ENCODE results near the gene MSLN. TPM values are rescaled to one million over a fixed set of nuclear protein-coding genes. Genes with fewer than 3 reads are reported as not detected.
"Not testable (repeated sequence)": the region's sequence is repeated elsewhere in the genome, so short reads cannot be mapped to it uniquely, and the experiment has no call there.

MSLN gene
- total RNA-seq (2021; fragmentation: NEBNext Ultra II Directional; extraction: Animal tissue kit (Norgen Biotek cat#: 25700)), result under 1 TPM; 0.17 to 0.61 (median 0.36) TPM
- long read RNA-seq, result 0 reads

DNA sequence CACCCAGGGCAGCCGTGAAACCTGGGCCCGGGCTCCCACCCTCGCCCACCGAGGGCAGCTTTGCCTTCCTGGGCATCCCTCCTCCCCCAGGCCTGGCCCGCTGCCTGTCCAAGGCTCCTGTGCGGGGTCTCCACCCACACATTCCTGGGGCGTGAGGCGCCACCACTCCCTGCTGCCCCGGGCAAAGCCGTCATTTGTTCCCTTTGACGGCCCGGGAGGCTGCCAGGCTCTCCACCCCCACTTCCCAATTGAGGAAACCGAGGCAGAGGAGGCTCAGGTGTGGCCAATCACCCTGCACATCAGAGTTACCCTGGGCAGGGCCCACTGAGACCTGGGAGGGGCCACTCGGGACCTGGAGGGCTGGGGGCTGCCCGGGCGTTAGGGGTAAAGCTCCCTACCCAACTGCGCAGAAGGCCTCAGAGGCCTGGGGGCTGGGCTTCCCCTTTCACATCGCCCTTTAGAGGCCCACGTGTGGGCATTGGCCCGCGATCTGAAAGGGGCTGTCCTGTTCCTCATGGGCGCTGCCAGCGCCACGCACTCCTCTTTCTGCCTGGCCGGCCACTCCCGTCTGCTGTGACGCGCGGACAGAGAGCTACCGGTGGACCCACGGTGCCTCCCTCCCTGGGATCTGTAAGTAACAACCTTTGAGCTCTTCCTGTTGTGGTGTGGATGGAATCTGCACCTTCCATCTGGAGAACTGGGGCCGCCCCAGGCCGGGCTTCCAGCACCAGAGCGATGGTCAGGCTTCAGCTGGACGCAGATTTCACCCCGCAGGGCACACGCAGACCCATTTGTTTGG, at the start of gene MSLN:
MSLN (plus strand) TSS at position 190 of the 799 bp plus-strand sequence. CDS start 1,947 bp downstream, outside the sequence.
- TF ChIP-seq, protein P1, sequence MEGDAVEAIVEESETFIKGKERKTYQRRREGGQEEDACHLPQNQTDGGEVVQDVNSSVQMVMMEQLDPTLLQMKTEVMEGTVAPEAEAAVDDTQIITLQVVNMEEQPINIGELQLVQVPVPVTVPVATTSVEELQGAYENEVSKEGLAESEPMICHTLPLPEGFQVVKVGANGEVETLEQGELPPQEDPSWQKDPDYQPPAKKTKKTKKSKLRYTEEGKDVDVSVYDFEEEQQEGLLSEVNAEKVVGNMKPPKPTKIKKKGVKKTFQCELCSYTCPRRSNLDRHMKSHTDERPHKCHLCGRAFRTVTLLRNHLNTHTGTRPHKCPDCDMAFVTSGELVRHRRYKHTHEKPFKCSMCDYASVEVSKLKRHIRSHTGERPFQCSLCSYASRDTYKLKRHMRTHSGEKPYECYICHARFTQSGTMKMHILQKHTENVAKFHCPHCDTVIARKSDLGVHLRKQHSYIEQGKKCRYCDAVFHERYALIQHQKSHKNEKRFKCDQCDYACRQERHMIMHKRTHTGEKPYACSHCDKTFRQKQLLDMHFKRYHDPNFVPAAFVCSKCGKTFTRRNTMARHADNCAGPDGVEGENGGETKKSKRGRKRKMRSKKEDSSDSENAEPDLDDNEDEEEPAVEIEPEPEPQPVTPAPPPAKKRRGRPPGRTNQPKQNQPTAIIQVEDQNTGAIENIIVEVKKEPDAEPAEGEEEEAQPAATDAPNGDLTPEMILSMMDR (IDR thresholded peaks at IDR 0.05), result no peak
- H3K4me3 Mint-ChIP-seq, result no peak within 1 kb of the TSS
- H3K4me1 Mint-ChIP-seq (ENCODE audit: low read depth), result no peaks in the 10 kb centered on the region; the same call in 1 of the 2 replicates
- no peak for DNase-seq
- no peaks in the 10 kb centered on the region for H3K9me3 Mint-ChIP-seq
- H3K36me3 Mint-ChIP-seq (ENCODE audit: low read depth), result peaks cover 5% of the 10 kb centered on the region; the same call in 1 of the 2 replicates
- no peak within 1 kb of the TSS for H3K27ac Mint-ChIP-seq
- H3K27me3 Mint-ChIP-seq (ENCODE audit: insufficient read depth), result peaks cover 8% of the 10 kb centered on the region

DNA sequence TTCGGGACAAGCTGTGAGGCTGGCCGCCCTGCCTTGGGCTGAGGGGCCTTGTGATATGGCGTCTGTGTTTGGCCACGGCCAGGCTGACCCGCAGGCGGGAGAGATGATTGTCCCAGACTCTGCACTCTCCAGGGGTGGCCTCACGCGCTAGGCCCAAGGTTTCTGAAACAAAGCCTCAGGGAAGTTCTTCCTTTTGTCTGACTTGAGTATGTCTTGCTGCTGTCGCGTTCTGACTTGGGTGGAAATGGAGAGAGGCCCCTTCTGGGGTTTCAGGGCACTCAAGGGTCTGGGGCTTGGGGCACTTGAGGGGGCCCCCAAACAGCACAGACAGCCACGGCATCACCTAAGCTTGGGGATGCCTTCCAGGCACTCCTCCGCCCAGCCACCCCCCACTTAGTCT, 49.5 kb upstream of the MSLN start:
- H3K4me1 Mint-ChIP-seq (ENCODE audit: low read depth), result peaks cover 21% of the 10 kb centered on the region
- TF ChIP-seq, protein P1 (IDR thresholded peaks at IDR 0.05), result no peak
- H3K36me3 Mint-ChIP-seq (ENCODE audit: low read depth), result no peaks in the 10 kb centered on the region
- no peak overlapping the region for H3K4me3 Mint-ChIP-seq
- no peak overlapping the region for H3K27ac Mint-ChIP-seq
- DNase-seq, result no peak
- H3K9me3 Mint-ChIP-seq, result no peaks in the 10 kb centered on the region
- H3K27me3 Mint-ChIP-seq (ENCODE audit: insufficient read depth), result peaks cover 20% of the 10 kb centered on the region

DNA sequence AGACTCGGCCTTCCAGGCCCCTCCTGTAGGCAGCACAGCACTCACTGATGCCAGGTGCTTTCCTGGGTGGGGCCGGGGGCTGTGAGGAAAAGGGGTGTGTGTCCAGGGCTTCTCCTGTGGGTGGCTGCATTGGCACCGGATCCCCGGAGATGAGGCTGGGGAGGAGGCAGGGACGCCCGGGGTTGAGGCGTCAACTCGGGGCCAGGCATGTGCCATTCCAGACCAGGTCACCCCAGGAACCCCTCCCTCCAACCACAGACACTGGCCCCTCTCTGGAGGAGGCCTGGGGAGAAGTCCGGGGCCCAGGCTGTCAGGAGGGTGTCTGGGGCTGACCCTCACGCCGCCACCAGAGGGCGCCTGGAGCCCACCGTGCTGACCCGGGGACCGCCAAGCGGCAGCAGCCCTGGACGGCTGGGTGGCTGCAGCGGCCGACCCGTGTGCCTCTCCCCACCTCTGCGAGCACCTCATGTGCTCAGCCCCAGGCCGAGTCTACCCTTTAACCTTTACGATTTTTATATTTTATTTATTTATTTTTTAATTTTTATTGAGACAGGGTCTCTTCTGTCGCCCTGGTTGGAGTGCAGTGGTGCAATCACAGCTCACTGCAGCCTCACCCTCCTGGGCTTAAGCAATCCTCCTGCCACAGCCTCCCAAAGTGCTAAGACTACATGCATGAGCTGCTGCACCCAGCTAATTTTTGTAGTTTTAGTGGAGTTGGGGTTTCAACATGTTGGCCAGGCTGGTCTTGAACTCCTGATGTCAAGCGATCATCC, 48.8 kb upstream of the MSLN start:
- H3K4me1 Mint-ChIP-seq (ENCODE audit: low read depth), result peaks cover 26% of the 10 kb centered on the region
- TF ChIP-seq, protein P1 (IDR thresholded peaks at IDR 0.05), result peak; percentile 99
- no peak overlapping the region for H3K27ac Mint-ChIP-seq
- H3K9me3 Mint-ChIP-seq, result no peaks in the 10 kb centered on the region
- DNase-seq, result peak; percentile 47
- peaks cover 15% of the 10 kb centered on the region for H3K27me3 Mint-ChIP-seq (ENCODE audit: insufficient read depth)
- no peaks in the 10 kb centered on the region for H3K36me3 Mint-ChIP-seq (ENCODE audit: low read depth)
- no peak overlapping the region for H3K4me3 Mint-ChIP-seq

DNA sequence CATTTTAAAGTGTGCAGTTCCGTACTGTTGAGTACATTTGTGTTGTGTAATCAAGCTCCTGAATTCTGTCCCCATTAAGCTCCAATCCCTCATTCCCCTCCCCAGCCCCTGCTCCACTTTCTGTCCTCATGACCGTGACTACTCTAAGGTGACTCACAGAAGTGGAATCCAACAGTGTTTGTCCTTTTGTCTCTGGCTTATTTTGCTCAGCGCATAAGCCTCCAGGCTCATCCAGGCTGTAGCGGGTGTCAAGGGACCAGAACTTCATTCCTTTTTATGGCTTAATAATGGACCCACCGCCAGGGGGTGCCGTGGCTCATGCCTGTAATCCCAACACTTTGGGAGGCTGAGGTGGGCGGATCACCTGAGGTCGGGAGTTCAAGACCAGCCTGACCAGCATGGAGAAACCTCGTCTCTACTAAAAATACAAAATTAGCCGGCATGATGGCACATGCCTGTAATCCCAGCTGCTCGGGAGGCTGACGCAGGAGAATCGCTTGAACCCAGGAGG, 47.7 kb upstream of the MSLN start:
- DNase-seq, result peak; percentile 97
- H3K27me3 Mint-ChIP-seq (ENCODE audit: insufficient read depth); H3K36me3 Mint-ChIP-seq (ENCODE audit: low read depth); H3K9me3 Mint-ChIP-seq; H3K4me3 Mint-ChIP-seq: not testable (repeated sequence)
- peaks cover 26% of the 10 kb centered on the region for H3K4me1 Mint-ChIP-seq (ENCODE audit: low read depth)
- H3K27ac Mint-ChIP-seq, result peak overlapping the region; percentile 72
- TF ChIP-seq, protein P1 (IDR thresholded peaks at IDR 0.05), result peak; percentile 88

DNA sequence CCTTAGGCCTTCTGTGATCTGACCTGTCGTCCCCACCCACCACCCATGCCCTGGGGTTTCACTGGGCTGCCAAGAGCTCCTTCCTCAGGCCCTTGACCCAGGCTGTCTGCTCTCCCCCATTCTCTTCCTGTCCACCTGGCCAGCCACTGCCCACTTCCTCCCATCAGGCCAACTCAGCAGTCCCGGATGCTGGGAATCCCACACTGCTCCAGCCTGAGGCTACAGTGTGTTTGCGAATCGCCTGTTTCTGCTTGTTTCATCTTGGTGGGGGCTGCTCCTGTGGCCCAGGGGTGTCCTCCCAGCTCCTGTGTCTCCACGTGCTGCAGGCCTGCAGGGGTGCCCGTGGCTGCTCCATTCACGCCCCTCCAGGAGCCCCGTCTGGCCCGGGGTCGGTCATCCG, 46.5 kb upstream of the MSLN start:
- no peak overlapping the region for H3K4me3 Mint-ChIP-seq
- TF ChIP-seq, protein P1 (IDR thresholded peaks at IDR 0.05), result no peak
- H3K27ac Mint-ChIP-seq, result no peak overlapping the region
- no peaks in the 10 kb centered on the region for H3K36me3 Mint-ChIP-seq (ENCODE audit: low read depth)
- peaks cover 27% of the 10 kb centered on the region for H3K4me1 Mint-ChIP-seq (ENCODE audit: low read depth)
- DNase-seq, result no peak
- no peaks in the 10 kb centered on the region for H3K9me3 Mint-ChIP-seq
- H3K27me3 Mint-ChIP-seq (ENCODE audit: insufficient read depth), result 0 out of 2 replicates have a peak, but pooled peaks cover 2% of the 10 kb centered on the region

Data from HFFc6 (cell line).